ENCODE results near the gene POLL. TPM values are rescaled to one million over a fixed set of nuclear protein-coding genes. Genes with fewer than 3 reads are reported as not detected.

Gene POLL
- polyA plus RNA-seq, 1 experiment: 31.3 TPM

- H3K4me3 ChIP-seq (ENCODE audit: low read depth, low read length): no peak overlapping the region
- TF ChIP-seq CTCF (IDR thresholded peaks at IDR 0.05; ENCODE audit: insufficient read depth, low read depth, low read length): no peak
- H3K36me3 ChIP-seq (ENCODE audit: control insufficient read depth, insufficient read depth, low read length): peaks cover 5% of the 10 kb centered on the region
- POLR2A ChIA-PET: no interaction called here
- no peaks in the 10 kb centered on the region for H3K27me3 ChIP-seq (ENCODE audit: control insufficient read depth, insufficient read depth, low read length)
- no peak for DNase-seq (ENCODE audit: low read depth)
- CTCF ChIA-PET: interaction anchor here (2.5 kb wide), 1 partner anchor 15 kb away, joined by 8 read pairs; no protein-coding TSS in a partner anchor
Observed at GRCh38 chr10:101617824-101618568, 29.9 kb upstream of the POLL start.

GRCh38 chr10:101617102-101617823, 29.2 kb upstream of the POLL start:
- Histone ChIP-seq H3K36me3 (ENCODE audit: control insufficient read depth, insufficient read depth, low read length) (peaks cover 5% of the 10 kb centered on the region), H3K4me3 (ENCODE audit: low read depth, low read length) (no peak overlapping the region), H3K27me3 (ENCODE audit: control insufficient read depth, insufficient read depth, low read length) (no peaks in the 10 kb centered on the region)
- ChIA-PET POLR2A (no interaction called here), CTCF (interaction anchor here (2.5 kb wide), 1 partner anchor 15 kb away, joined by 8 read pairs; no protein-coding TSS in a partner anchor)
- DNase-seq (ENCODE audit: low read depth): no peak
- TF ChIP-seq CTCF (IDR thresholded peaks at IDR 0.05; ENCODE audit: insufficient read depth, low read depth, low read length): no peak

- Histone ChIP-seq H3K36me3 (ENCODE audit: control insufficient read depth, insufficient read depth, low read length) (peaks cover 5% of the 10 kb centered on the region), H3K27me3 (ENCODE audit: control insufficient read depth, insufficient read depth, low read length) (no peaks in the 10 kb centered on the region), H3K4me3 (ENCODE audit: low read depth, low read length) (no peak overlapping the region)
- TF ChIP-seq CTCF (IDR thresholded peaks at IDR 0.05; ENCODE audit: insufficient read depth, low read depth, low read length): no peak
- ChIA-PET POLR2A (no interaction called here), CTCF (interaction anchor here (1.2 to 2.5 kb wide), 3 partner anchors 10 to 14 kb away, joined by 4 to 8 read pairs (median 4); no protein-coding TSS in a partner anchor)
- DNase-seq (ENCODE audit: low read depth): no peak
Observed at GRCh38 chr10:101616415-101617101, 28.5 kb upstream of the POLL start.

GRCh38 chr10:101615525-101616116, 27.6 kb upstream of the POLL start:
- TF ChIP-seq CTCF (IDR thresholded peaks at IDR 0.05; ENCODE audit: insufficient read depth, low read depth, low read length): no peak
- no peak overlapping the region for H3K4me3 ChIP-seq (ENCODE audit: low read depth, low read length)
- peaks cover 10% of the 10 kb centered on the region for H3K36me3 ChIP-seq (ENCODE audit: control insufficient read depth, insufficient read depth, low read length)
- H3K27me3 ChIP-seq (ENCODE audit: control insufficient read depth, insufficient read depth, low read length): no peaks in the 10 kb centered on the region
- DNase-seq (ENCODE audit: low read depth): no peak
- ChIA-PET POLR2A (no interaction called here), CTCF (interaction anchor here (1.2 to 1.3 kb wide), 2 partner anchors 10 to 12 kb away, joined by 4 read pairs; no protein-coding TSS in a partner anchor)
